Activated B cell treated with CpG ODN at 0.5 μM for 24 hours (primary cell): ENCODE results near the gene NEAT1. TPM values are rescaled to one million over a fixed set of nuclear protein-coding genes. Genes with fewer than 3 reads are reported as not detected.
A peak's percentile ranks its signal among the peaks of the same experiment; 100 is the strongest.

ENCODE experiments used
- ATAC-seq: fragments of 200-7000 bp; cut with Tn5 transposase; one replicate; pipeline ENCODE4 v1.10.0; 2021; ENCODE audit warnings: low read depth, mild to moderate bottlenecking, moderate library complexity
- CTCF ChIA-PET: fragments of 350-600 bp; sonication (Branson Sonifier 250); formaldehyde crosslinking; loops from one replicate; lab custom pipeline; 2021; ENCODE audit warnings: antibody characterized with exemption; lab: Charles Lee
- POLR2A ChIA-PET: fragments of 350-600 bp; sonication (Branson Sonifier 250); formaldehyde crosslinking; loops from one replicate; lab custom pipeline; 2021; ENCODE audit warnings: antibody characterized with exemption; lab: Charles Lee
- DNase-seq: peaks from one replicate; pipeline ENCODE4 v3.0.0; 2022
- H3K27ac Mint-ChIP-seq: one replicate; pipeline ENCODE4 v1.8.0; 2020; ENCODE audit warnings: mixed read lengths
- H3K27me3 Mint-ChIP-seq: one replicate; pipeline ENCODE4 v1.8.0; 2021; ENCODE audit warnings: mixed read lengths
- H3K36me3 Mint-ChIP-seq: one replicate; pipeline ENCODE4 v1.8.0; 2021; ENCODE audit warnings: low read depth, mixed read lengths
- H3K4me1 Mint-ChIP-seq: one replicate; pipeline ENCODE4 v1.8.0; 2021; ENCODE audit warnings: mixed read lengths
- H3K4me3 Mint-ChIP-seq: one replicate; pipeline ENCODE4 v1.8.0; 2020; ENCODE audit warnings: mild to moderate bottlenecking, mixed read lengths
- H3K9me3 Mint-ChIP-seq: one replicate; pipeline ENCODE4 v1.8.0; 2020; ENCODE audit warnings: mixed read lengths
- intact Hi-C: fragments of 100-400 bp; cut with micrococcal nuclease; formaldehyde crosslinking; loops from one replicate; pipeline ENCODE4 v1.15.1; 2024
- total RNA-seq: library from RNA; stranded (reverse); gene quantifications from 2 replicates; pipeline ENCODE4 v1.2.3, GENCODE V29; 2022
- TF ChIP-seq, protein P1 (sequence below): fragments of 200-600 bp; IDR thresholded peaks from one replicate; pipeline ENCODE4 v1.8.0; 2022; ENCODE audit warnings: antibody characterized with exemption, mild to moderate bottlenecking

Gene NEAT1
- total RNA-seq, 1 donor from 2014 or later: 699 TPM

DNA sequence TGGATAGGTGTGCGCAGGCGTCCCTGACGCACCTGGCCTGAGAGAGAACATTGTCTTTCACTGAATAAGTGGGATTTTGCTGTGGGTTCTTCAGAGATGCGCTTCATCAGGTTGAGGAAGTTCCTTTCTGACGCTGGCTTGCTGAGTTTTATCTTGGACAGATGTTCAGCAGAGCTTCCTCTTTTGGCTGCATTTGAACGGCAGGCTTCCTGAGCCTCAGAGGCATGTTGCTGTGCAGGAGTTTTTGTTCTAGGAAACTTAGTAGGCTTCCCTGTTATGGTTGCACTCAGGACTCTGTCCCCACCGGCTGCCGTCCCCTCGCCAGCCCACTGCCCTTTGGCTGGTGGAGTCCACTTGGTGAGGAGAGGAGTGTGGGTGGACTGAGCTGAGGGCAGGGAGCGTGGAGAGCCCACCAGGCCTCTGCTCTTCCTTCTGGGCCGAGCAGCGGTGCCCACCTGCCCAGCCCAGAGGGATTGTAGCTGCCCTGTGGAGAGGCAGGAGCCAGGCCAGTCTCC lies 18.9 kb upstream of the NEAT1 start:
- H3K27me3 Mint-ChIP-seq: no peaks in the 10 kb centered on the region
- CTCF ChIA-PET: interaction anchor here (1.2 to 1.7 kb wide), 2 partner anchors 12 to 15 kb away, joined by 5 to 6 read pairs; no protein-coding TSS in a partner anchor
- peak; percentile 46 for DNase-seq
- H3K36me3 Mint-ChIP-seq: peaks cover 51% of the 10 kb centered on the region
- H3K27ac Mint-ChIP-seq: peak overlapping the region; percentile 96
- no peaks in the 10 kb centered on the region for H3K9me3 Mint-ChIP-seq
- POLR2A ChIA-PET: interaction anchor here (0.7 to 14.0 kb wide), 16 partner anchors 9 to 100 kb away, joined by 3 to 328 read pairs (median 4); partner anchors contain the start of genes FRMD8, MALAT1 and NEAT1
- H3K4me3 Mint-ChIP-seq: peak overlapping the region; percentile 75
- TF ChIP-seq, protein P1, sequence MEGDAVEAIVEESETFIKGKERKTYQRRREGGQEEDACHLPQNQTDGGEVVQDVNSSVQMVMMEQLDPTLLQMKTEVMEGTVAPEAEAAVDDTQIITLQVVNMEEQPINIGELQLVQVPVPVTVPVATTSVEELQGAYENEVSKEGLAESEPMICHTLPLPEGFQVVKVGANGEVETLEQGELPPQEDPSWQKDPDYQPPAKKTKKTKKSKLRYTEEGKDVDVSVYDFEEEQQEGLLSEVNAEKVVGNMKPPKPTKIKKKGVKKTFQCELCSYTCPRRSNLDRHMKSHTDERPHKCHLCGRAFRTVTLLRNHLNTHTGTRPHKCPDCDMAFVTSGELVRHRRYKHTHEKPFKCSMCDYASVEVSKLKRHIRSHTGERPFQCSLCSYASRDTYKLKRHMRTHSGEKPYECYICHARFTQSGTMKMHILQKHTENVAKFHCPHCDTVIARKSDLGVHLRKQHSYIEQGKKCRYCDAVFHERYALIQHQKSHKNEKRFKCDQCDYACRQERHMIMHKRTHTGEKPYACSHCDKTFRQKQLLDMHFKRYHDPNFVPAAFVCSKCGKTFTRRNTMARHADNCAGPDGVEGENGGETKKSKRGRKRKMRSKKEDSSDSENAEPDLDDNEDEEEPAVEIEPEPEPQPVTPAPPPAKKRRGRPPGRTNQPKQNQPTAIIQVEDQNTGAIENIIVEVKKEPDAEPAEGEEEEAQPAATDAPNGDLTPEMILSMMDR: no peak
- H3K4me1 Mint-ChIP-seq: peaks cover 49% of the 10 kb centered on the region
- intact Hi-C loops: loop anchor here (1.0 to 2.0 kb wide), 3 partner anchors 13 to 21 kb away; partner anchors contain the start of genes FRMD8 and SLC25A45
- peak; percentile 73 for ATAC-seq

DNA sequence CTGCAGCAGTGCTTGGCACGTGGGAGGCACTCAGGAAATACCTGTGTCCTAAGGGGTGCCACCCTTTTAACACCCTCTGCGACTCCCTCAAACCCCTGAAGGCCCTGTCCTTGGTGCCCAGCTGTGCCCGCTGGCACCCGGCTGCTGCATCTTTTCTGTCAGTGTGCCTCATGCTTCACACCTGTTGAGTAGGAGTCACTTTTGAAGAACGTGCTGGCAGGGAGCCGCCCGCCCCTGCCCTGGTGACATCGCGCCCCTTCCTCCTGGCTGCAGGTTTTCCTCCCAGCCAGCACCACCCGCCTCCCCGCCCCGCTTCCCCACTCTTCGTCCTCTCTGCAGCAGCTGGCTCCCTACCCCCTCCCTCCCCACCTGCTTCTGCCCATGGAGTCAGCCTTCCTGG lies 18.4 kb upstream of the NEAT1 start:
- ATAC-seq (no peak), DNase-seq (no peak)
- ChIA-PET POLR2A (interaction anchor here (0.6 to 14.0 kb wide), 12 partner anchors 13 to 100 kb away, joined by 3 to 328 read pairs (median 7); partner anchors contain the start of genes FRMD8, MALAT1 and NEAT1), CTCF (no interaction called here)
- Mint-ChIP-seq H3K4me1 (peaks cover 54% of the 10 kb centered on the region), H3K27me3 (no peaks in the 10 kb centered on the region), H3K4me3 (peak overlapping the region; percentile 28), H3K9me3 (no peaks in the 10 kb centered on the region), H3K27ac (peak overlapping the region; percentile 96), H3K36me3 (peaks cover 53% of the 10 kb centered on the region)
- TF ChIP-seq, protein P1: no peak
- intact Hi-C loops: no loop called here

DNA sequence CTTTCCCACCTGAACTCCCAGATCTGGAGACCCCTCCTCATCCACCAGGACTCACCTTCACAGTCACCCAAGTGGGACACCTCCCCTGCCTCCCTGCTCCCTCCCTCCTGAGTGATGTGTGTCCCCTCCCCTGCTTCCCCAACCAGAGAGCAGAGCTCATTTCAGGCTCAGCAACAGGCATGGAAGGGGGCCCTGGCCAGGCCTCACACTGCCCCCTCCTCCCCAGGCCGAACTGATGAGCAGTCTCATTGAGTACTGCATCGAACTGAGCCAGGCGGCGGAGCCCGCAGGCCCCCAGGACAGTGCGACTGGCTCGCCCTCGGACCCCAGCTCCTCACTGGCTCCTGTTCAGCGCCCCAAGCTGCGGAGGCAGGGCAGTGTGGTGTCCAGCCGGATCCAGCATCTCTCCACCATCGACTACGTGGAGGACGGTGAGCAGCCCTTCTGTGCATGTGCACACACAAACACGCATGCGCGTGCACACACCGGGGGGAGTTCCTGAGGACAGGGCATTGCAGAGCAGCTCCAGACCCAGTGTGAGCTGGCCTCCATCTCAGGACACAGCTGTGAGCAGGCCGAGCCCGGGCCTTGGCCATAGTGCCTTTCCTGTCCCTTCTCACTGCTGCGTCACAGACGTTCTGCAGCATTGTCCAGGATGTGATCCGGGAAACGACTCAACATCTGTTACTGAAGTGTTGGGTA lies 17.8 kb upstream of the NEAT1 start:
- DNase-seq: no peak
- no peaks in the 10 kb centered on the region for H3K9me3 Mint-ChIP-seq
- TF ChIP-seq, protein P1: no peak
- H3K4me1 Mint-ChIP-seq: peaks cover 56% of the 10 kb centered on the region
- peak overlapping the region; percentile 28 for H3K4me3 Mint-ChIP-seq
- no peaks in the 10 kb centered on the region for H3K27me3 Mint-ChIP-seq
- peaks cover 52% of the 10 kb centered on the region for H3K36me3 Mint-ChIP-seq
- peak overlapping the region; percentile 96 for H3K27ac Mint-ChIP-seq
- POLR2A ChIA-PET: interaction anchor here (0.6 to 14.0 kb wide), 9 partner anchors 14 to 256 kb away, joined by 3 to 328 read pairs (median 17); partner anchors contain the start of genes FRMD8, MALAT1 and NEAT1
- CTCF ChIA-PET: no interaction called here
- intact Hi-C loops: no loop called here
- no peak for ATAC-seq

DNA sequence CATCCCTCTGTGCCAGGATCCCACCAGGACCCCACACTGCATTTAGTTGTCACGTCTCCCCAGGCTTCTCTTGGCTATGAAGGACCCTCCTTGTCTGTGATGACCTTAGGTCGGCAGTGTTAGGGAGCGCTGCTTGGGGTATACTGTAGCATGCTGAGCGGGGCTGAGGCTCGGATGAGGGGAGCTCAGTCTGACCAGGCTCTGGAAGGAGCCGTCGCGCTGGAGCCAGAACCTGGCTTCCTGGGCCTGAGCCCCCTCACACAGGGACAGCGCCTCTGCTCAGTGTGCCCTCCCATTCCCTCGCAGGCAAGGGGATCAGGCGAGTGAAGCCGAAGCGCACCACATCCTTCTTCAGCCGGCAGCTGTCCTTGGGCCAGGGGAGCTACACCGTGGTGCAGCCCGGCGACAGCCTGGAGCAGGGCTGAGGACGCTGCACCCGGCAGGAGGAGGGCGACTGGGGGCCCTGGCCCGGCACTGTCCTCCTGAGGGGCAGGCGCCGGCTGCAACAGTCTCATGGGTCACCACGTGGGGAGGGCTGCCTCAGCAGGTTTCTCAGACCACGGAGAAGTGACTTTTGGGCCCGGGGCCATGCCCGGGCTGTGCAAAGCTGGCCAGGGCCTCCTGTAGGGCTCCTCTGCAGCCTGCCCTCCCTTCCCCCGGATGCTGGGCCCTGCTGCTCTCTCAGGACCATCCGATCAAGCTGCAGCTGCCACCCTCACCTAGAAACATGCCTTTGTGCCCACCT lies 11.5 kb upstream of the NEAT1 start:
- intact Hi-C loops: no loop called here
- Mint-ChIP-seq H3K27me3 (no peaks in the 10 kb centered on the region), H3K36me3 (peaks cover 41% of the 10 kb centered on the region), H3K4me1 (peaks cover 35% of the 10 kb centered on the region), H3K9me3 (no peaks in the 10 kb centered on the region), H3K27ac (no peak overlapping the region), H3K4me3 (no peak overlapping the region)
- POLR2A ChIA-PET: interaction anchor here (0.6 to 14.0 kb wide), 3 partner anchors 10 to 151 kb away, joined by 4 to 328 read pairs (median 4); partner anchors contain the start of gene MALAT1
- CTCF ChIA-PET: no interaction called here
- TF ChIP-seq, protein P1: no peak
- no peak for ATAC-seq
- no peak for DNase-seq
